GM12878 (cell line): ENCODE measurements around the gene HTRA2. TPM values are rescaled to one million over a fixed set of nuclear protein-coding genes. Genes with fewer than 3 reads are reported as not detected.

ENCODE experiments used
- ATAC-seq: fragments of 200-7000 bp; cut with Tn5 transposase; 3 replicates; pipeline ENCODE4 v1.9.1; 2020; ENCODE audit warnings: mild to moderate bottlenecking, moderate library complexity
- BruUV-seq: library from RNA; stranded (reverse); fragments of 400-500 nt; replicated peaks from 2 replicates; lab custom pipeline; 2021; lab: Mats Ljungman, UMichigan
- CTCF ChIA-PET: fragments of 300-600 bp; sonication (Branson Sonifier 250); formaldehyde crosslinking; extraction: SDS; loops from one replicate; lab custom pipeline; 2021; ENCODE audit warnings: inconsistent platforms; lab: Yijun Ruan, JAX
- POLR2A ChIA-PET: fragments of 350-600 bp; formaldehyde crosslinking; extraction: SDS; loops from one replicate; lab custom pipeline; 2021; ENCODE audit warnings: inconsistent platforms; lab: Charles Lee
- RAD21 ChIA-PET: fragments of 300-600 bp; sonication (Branson Sonifier 250); formaldehyde crosslinking; loops from one replicate; lab custom pipeline; 2023; ENCODE audit warnings: antibody characterized with exemption; ENCODE audit not compliant: unreplicated experiment; lab: Charles Lee
- SMC1A ChIA-PET: fragments of 300-600 bp; sonication (Branson Sonifier 250); formaldehyde crosslinking; loops from one replicate; lab custom pipeline; 2023; ENCODE audit not compliant: unreplicated experiment, uncharacterized antibody; lab: Charles Lee
- DNase-seq: peaks from one replicate; pipeline ENCODE4 v3.0.0-alpha.2; 2011; ENCODE audit warnings: low read depth, low spot score
- FAIRE-seq: peaks from 3 replicates; lab custom pipeline; 2011; peaks lifted over from hg19 to GRCh38; lab: Jason Lieb, UNC
- H2AFZ ChIP-seq: 2 replicates; pipeline ENCODE4 v1.6.0; 2011; ENCODE audit warnings: low read depth, low read length, control low read depth; ENCODE audit not compliant: control insufficient read depth
- H3K27ac ChIP-seq: 2 replicates; pipeline ENCODE4 v1.5.1; 2011; ENCODE audit warnings: control low read depth; ENCODE audit not compliant: control insufficient read depth, insufficient read depth
- H3K27me3 ChIP-seq, 2 experiments: replicated peaks in 1 of 2; 2 replicates each; pipeline versions ENCODE4 v1.6.0 to v1.6.1; 2011; ENCODE audit warnings: low read length in 1 of 2; ENCODE audit not compliant: control insufficient read depth in 2 of 2, insufficient read depth in 2 of 2
- H3K36me3 ChIP-seq, 2 experiments: 2 replicates each; pipeline ENCODE4 v1.5.1; 2011; ENCODE audit warnings: low read length in 1 of 2; ENCODE audit not compliant: control insufficient read depth in 2 of 2, insufficient read depth in 2 of 2
- H3K4me1 ChIP-seq: 2 replicates; pipeline ENCODE4 v1.6.1; 2011; ENCODE audit warnings: mild to moderate bottlenecking, low read length, moderate library complexity, mixed read lengths; ENCODE audit not compliant: control insufficient read depth, insufficient read depth
- H3K4me2 ChIP-seq: 2 replicates; pipeline ENCODE4 v1.6.0; 2011; ENCODE audit warnings: control low read depth; ENCODE audit not compliant: control insufficient read depth, insufficient read depth
- H3K4me3 ChIP-seq: fragments of 200-600 bp; sonication (generic); 2 replicates; pipeline ENCODE4 v1.5.1; 2016
- H3K79me2 ChIP-seq: 2 replicates; pipeline ENCODE4 v1.6.0; 2011; ENCODE audit warnings: low read length; ENCODE audit not compliant: control insufficient read depth, insufficient read depth
- H3K9ac ChIP-seq: 2 replicates; pipeline ENCODE4 v1.8.0; 2011; ENCODE audit warnings: low read length, control low read depth, mixed read lengths; ENCODE audit not compliant: control insufficient read depth, insufficient read depth
- H3K9me3 ChIP-seq: replicated peaks from 3 replicates; pipeline ENCODE4 v1.5.1; 2011; ENCODE audit warnings: mild to moderate bottlenecking, low read length; ENCODE audit not compliant: control insufficient read depth, insufficient read depth
- H4K20me1 ChIP-seq: 2 replicates; pipeline ENCODE4 v1.6.0; 2011; ENCODE audit not compliant: control insufficient read depth, insufficient read depth
- BACH1 ChIP-seq: fragments of 450-650 bp; IDR thresholded peaks from 2 replicates; pipeline ENCODE4 v1.6.1; 2017; ENCODE audit warnings: mild to moderate bottlenecking, borderline replicate concordance
- POLR2AphosphoS2 ChIP-seq: IDR thresholded peaks from 2 replicates; pipeline ENCODE4 v1.6.1; 2011; ENCODE audit warnings: low read depth, mild to moderate bottlenecking, low read length, improper control_type of control experiment, moderate library complexity
- SIN3A ChIP-seq: IDR thresholded peaks from 2 replicates; pipeline ENCODE4 v1.6.1; 2012; ENCODE audit warnings: low read depth, low read length, improper control_type of control experiment
- ZBTB4 ChIP-seq: fragments of 450-650 bp; formaldehyde crosslinking; IDR thresholded peaks from 2 replicates; pipeline ENCODE4 v1.4.0; 2022; ENCODE audit warnings: mild to moderate bottlenecking, moderate library complexity
- WGBS: methylation state at CpG from one replicate; pipeline ENCODE4 v1.1.6; 2016; ENCODE audit warnings: low lambda C conversion rate; ENCODE audit not compliant: insufficient replicate concordance, insufficient coverage; ENCODE audit errors: missing lambda C conversion rate; 5-methylcytosine and 5-hydroxymethylcytosine counted together
- in situ Hi-C: fragments of 300-500 bp; cut with MboI; formaldehyde crosslinking; loops from 9 replicates; pipeline ENCODE4 v1.14.3; 2018; ENCODE audit warnings: mixed read lengths
- intact Hi-C: fragments of 100-400 bp; cut with micrococcal nuclease; formaldehyde crosslinking; loops from one replicate; pipeline ENCODE4 v1.14.2; 2022; ENCODE audit not compliant: unreplicated experiment
- polyA plus RNA-seq, 11 experiments: library from polyadenylated mRNA; depleted of rRNA in 4 of 11; unstranded in 6 of 11; stranded (reverse) in 5 of 11; fragments of >200 nt; fragmentation: Nextera tagmentation in 4 of 11; fragmentation: Illumina TruSeq in 1 of 11; extraction: Ambion mirVana in 4 of 11; extraction: Trizol in 1 of 11; gene quantifications; 1 replicate in 1 of 11; 2 replicates in 10 of 11; pipeline versions ENCODE4 v1.2.1 to v1.2.3, GENCODE V29; 2011 to 2016; ENCODE audit warnings: inconsistent platforms in 2 of 11, missing spikeins in 2 of 11, low read depth in 1 of 11
- total RNA-seq, 4 experiments: library from RNA; depleted of rRNA in 3 of 4; stranded (reverse); fragments of >200 nt in 3 of 4; fragmentation: Illumina TruSeq in 1 of 4; extraction: Trizol in 1 of 4; gene quantifications; 2 replicates each; pipeline versions ENCODE4 v1.2.1 to v1.2.3, GENCODE V29; 2013 to 2021

Gene HTRA2
- total and polyA plus RNA-seq, 10 of the 15 experiments (the other 5 are each of a cell fraction or from before 2014, with no cell fraction given) = 42.3 to 73.9 (median 54.6) TPM

GRCh38 chr2:74555610-74556103 is 25.9 kb downstream of the HTRA2 start:
- intact Hi-C loops = loop anchor here (2.0 kb wide), 1 partner anchor 15 kb away; no protein-coding TSS in a partner anchor
- in situ Hi-C loops = no loop called here
- Histone ChIP-seq H3K79me2 (peaks cover 60% of the 10 kb centered on the region), H4K20me1 (no peaks in the 10 kb centered on the region), H2AFZ (no peak overlapping the region), H3K4me2 (peak overlapping the region; percentile 91), H3K27ac (peak overlapping the region; percentile 93), H3K4me3 (peak overlapping the region; percentile 95), H3K9me3 (no peaks in the 10 kb centered on the region; the same call in 2 of the 3 replicates), H3K36me3 (peaks cover 1 to 11% of the 10 kb centered on the region in 2 experiments; a peak in 2 of 4 replicates), H3K9ac (peak overlapping the region; percentile 96), H3K4me1 (peaks cover 22% of the 10 kb centered on the region), H3K27me3 (no peaks in the 10 kb centered on the region)
- FAIRE-seq (no peak), ATAC-seq (no peak), DNase-seq (no peak)
- ChIA-PET POLR2A (interaction anchor here (0.5 to 17.8 kb wide), 3 partner anchors 16 to 173 kb away, joined by 4 to 441 read pairs (median 4); no protein-coding TSS in a partner anchor), RAD21 (interaction anchor here (0.8 to 6.5 kb wide), 3 partner anchors 15 to 116 kb away, joined by 3 to 96 read pairs (median 5); no protein-coding TSS in a partner anchor), SMC1A (interaction anchor here (0.9 to 4.8 kb wide), 9 partner anchors 11 to 47 kb away, joined by 3 to 42 read pairs (median 4); partner anchors contain the start of genes AUP1 and HTRA2), CTCF (interaction anchor here (1.1 to 8.5 kb wide), 7 partner anchors 9 to 30 kb away, joined by 3 to 115 read pairs (median 6); no protein-coding TSS in a partner anchor)
- no TSS peak for BruUV-seq
- TF ChIP-seq SIN3A (no peak), BACH1 (no peak), ZBTB4 (no peak), POLR2AphosphoS2 (0 out of 2 replicates have a peak, but pooled peaks have one; percentile 1)
- WGBS = 37% methylated on average over 16 of the region's 17 CpGs
